Mesothelial cell of epicardium (in vitro differentiated cells): ENCODE results near the gene TIAM1. TPM values are rescaled to one million over a fixed set of nuclear protein-coding genes. Genes with fewer than 3 reads are reported as not detected.

Source experiments
- DNase-seq, 2 experiments: peaks; one replicate each; pipeline ENCODE4 v3.0.0; 2021; ENCODE audit warnings: low spot score in 2 of 2; ENCODE audit not compliant: unreplicated experiment in 2 of 2
- H3K27ac Mint-ChIP-seq: 2 replicates; pipeline ENCODE4 v1.8.0; 2021; ENCODE audit warnings: mixed read lengths
- H3K27me3 Mint-ChIP-seq: 2 replicates; pipeline ENCODE4 v1.8.0; 2021; ENCODE audit warnings: low read depth, mixed read lengths
- H3K36me3 Mint-ChIP-seq: 2 replicates; pipeline ENCODE4 v1.8.0; 2021; ENCODE audit warnings: mixed read lengths
- H3K4me1 Mint-ChIP-seq: 2 replicates; pipeline ENCODE4 v1.8.0; 2021; ENCODE audit warnings: mixed read lengths
- H3K4me3 Mint-ChIP-seq: 2 replicates; pipeline ENCODE4 v1.8.0; 2021; ENCODE audit warnings: mild to moderate bottlenecking, moderate library complexity, mixed read lengths
- H3K9me3 Mint-ChIP-seq: 2 replicates; pipeline ENCODE4 v1.8.0; 2021; ENCODE audit warnings: mixed read lengths
- total RNA-seq: library from RNA; stranded (reverse); gene quantifications from 3 replicates; pipeline ENCODE4 v1.2.1, GENCODE V29; 2021
- TF ChIP-seq, protein P1 (sequence below): fragments of 200-600 bp; sonication (generic); IDR thresholded peaks from one replicate; pipeline ENCODE4 v1.5.0; 2021; ENCODE audit warnings: antibody characterized with exemption; ENCODE audit not compliant: unreplicated experiment

TIAM1 gene
- total RNA-seq, 1 donor from 2014 or later, result 53.4 TPM

DNA sequence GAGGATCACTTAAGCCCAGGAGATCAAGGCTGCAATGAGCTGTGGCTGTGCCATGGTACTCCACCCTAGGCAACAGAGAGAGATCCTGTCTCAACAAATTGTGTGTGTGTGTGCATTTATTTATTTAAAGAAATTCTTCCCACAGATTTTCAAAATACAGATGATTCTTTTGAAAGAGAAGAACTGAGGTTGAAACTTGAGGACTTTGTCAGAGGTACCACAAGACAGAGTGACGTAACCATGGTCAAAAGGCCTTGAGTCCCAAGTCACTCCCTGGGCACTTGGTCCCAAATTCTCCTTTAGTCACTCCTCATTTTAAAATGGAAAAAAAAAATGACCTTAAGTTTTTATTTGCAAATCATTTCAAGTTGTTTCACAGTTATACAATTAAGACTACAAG is 57.4 kb downstream of the TIAM1 start:
- Mint-ChIP-seq H3K4me3 (no peak overlapping the region), H3K27ac (no peak overlapping the region), H3K9me3 (peaks cover 12% of the 10 kb centered on the region), H3K27me3 (no peaks in the 10 kb centered on the region), H3K36me3 (peaks cover 11% of the 10 kb centered on the region), H3K4me1 (no peaks in the 10 kb centered on the region)
- TF ChIP-seq, protein P1, sequence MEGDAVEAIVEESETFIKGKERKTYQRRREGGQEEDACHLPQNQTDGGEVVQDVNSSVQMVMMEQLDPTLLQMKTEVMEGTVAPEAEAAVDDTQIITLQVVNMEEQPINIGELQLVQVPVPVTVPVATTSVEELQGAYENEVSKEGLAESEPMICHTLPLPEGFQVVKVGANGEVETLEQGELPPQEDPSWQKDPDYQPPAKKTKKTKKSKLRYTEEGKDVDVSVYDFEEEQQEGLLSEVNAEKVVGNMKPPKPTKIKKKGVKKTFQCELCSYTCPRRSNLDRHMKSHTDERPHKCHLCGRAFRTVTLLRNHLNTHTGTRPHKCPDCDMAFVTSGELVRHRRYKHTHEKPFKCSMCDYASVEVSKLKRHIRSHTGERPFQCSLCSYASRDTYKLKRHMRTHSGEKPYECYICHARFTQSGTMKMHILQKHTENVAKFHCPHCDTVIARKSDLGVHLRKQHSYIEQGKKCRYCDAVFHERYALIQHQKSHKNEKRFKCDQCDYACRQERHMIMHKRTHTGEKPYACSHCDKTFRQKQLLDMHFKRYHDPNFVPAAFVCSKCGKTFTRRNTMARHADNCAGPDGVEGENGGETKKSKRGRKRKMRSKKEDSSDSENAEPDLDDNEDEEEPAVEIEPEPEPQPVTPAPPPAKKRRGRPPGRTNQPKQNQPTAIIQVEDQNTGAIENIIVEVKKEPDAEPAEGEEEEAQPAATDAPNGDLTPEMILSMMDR, result no peak
- DNase-seq, result no peak

DNA sequence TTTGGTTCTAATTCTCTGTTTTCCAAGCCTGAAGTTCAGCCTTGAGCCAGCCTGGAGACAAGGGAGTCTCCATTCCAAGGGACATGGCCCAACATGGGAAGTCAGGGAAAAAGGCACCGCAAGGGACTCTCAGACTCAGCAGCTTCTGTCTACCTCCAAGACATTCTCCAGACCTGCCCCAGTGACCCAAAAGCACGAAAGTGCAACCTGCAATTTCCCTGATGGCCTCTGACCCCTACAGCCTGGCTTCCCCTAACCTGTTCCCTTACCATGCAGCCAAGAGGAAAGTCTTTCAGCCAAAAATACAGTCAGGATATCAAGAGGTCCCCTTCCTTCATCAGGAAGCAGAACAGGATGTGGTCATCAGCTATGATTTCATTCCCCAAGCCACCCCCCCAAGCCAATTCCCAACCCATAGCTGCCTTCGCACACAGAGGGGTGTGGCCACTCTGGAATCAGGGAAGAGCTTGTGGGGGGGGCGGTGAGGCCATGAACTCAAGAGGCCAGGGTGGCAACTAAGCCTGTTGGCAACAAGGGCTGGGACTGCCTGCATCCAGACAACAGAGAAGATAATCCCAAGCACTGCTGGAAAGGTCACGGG is 59.2 kb downstream of the TIAM1 start:
- Mint-ChIP-seq H3K4me1 (no peaks in the 10 kb centered on the region), H3K4me3 (no peak overlapping the region), H3K9me3 (peaks cover 12% of the 10 kb centered on the region), H3K36me3 (peaks cover 11% of the 10 kb centered on the region), H3K27ac (no peak overlapping the region), H3K27me3 (no peaks in the 10 kb centered on the region)
- no peak for DNase-seq
- TF ChIP-seq, protein P1, result no peak

DNA sequence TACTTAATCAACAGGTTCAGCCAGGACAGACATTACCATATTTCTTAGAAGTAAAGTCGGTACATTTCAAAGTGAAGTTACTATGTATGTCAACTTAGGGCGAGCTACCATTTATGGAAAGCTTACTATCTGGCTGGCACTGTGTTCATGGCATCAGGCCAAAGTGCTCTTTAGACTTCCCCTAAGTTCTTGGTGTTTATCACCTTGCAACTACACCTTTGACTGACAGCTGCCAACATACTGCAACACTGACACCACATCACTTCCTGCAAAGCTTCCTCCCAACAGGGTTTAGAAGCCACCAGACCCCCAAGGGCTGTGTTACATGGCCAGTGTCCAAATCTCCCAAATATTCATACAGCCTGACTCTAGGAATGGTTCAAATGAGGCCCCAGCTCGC is 61.0 kb downstream of the TIAM1 start:
- Mint-ChIP-seq H3K27me3 (no peaks in the 10 kb centered on the region), H3K4me3 (no peak overlapping the region), H3K36me3 (peaks cover 6% of the 10 kb centered on the region), H3K9me3 (peaks cover 7% of the 10 kb centered on the region), H3K4me1 (no peaks in the 10 kb centered on the region), H3K27ac (no peak overlapping the region)
- TF ChIP-seq, protein P1, result no peak
- no peak for DNase-seq

DNA sequence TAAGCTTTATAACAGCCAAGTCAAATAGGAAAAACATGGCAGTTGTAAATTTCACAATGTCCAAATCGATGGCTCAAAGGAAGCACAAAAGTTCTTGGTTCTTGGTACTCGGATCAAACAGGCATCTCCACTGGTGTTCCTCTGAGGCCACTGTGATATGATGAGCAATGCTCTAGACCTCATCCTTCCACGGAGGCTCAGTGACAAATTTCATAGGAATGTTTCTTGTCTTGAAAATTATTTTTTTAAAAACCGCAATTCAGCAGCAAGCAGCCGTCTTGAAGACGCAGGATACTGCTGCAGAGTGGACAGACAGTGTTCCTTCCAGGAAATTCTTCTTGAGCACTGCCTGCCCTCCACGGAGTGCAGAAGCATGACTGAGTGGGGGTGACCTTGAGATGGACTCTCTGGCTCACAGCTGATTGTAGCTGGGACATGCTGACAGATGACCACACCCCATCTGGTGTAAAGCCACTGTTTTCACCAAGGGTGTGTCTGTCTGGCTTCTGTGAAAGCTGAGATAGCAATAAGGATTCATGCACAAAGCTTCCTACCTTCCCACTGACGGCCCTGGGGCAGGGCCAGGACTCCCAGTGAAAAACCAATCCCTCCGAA is 61.9 kb downstream of the TIAM1 start:
- TF ChIP-seq, protein P1, result no peak
- Mint-ChIP-seq H3K27me3 (no peaks in the 10 kb centered on the region), H3K4me1 (no peaks in the 10 kb centered on the region), H3K27ac (no peak overlapping the region), H3K4me3 (no peak overlapping the region), H3K36me3 (peaks cover under 1% of the 10 kb centered on the region), H3K9me3 (peaks cover under 1% of the 10 kb centered on the region)
- no peak for DNase-seq

DNA sequence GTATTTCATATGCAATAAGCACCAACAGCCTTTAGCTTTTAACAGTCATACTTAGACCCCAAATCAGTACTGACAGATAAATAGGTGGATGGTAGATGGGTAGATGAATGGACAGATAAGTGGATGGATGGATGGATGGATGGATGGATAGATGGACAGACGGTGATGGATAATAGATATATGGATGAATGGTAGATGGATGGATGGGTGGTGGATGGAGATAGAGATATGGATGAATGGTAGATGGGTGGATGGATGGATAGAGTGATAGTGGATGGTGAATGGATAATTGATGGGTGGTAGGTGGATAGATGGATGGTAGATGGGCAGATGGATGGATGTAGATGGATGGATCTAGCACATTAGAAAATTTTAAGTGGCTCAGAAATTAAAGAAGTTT is 62.5 kb downstream of the TIAM1 start:
- Mint-ChIP-seq H3K4me3 (no peak overlapping the region), H3K36me3 (no peaks in the 10 kb centered on the region), H3K4me1 (no peaks in the 10 kb centered on the region), H3K27ac (no peak overlapping the region), H3K9me3 (no peaks in the 10 kb centered on the region), H3K27me3 (no peaks in the 10 kb centered on the region)
- no peak for DNase-seq
- TF ChIP-seq, protein P1, result no peak

DNA sequence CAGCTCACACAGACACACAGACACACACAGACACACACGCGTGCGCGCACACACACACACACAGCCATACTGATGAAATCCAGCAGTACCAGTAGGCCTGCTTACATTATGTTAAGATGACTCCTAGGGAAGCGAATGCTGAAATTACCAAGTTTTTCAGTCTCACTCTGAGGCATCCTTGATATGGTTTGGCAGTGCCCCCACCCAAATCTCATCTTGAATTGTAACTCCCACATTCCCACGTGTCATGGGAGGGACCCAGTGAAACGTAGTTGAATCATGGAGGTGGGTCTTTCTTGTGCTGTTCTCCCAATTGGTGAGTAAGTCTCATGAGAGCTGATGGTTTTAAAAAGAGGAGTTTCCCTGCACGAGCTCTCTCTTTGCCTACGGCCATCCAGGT is 64.1 kb downstream of the TIAM1 start:
- TF ChIP-seq, protein P1, result no peak
- no peak for DNase-seq
- no peaks in the 10 kb centered on the region for H3K27me3 Mint-ChIP-seq
- H3K27ac Mint-ChIP-seq, result no peak overlapping the region
- no peaks in the 10 kb centered on the region for H3K4me1 Mint-ChIP-seq
- H3K4me3 Mint-ChIP-seq, result no peak overlapping the region
- no peaks in the 10 kb centered on the region for H3K9me3 Mint-ChIP-seq
- H3K36me3 Mint-ChIP-seq, result no peaks in the 10 kb centered on the region
